ENCODE data around the gene HSD17B8.
"Not testable (repeated sequence)": the region's sequence is repeated elsewhere in the genome, so short reads cannot be mapped to it uniquely, and the experiment has no call there.

HSD17B8 gene

GRCh38 chr6:33207552-33208090, 3.2 kb downstream of the HSD17B8 start:
- no peak for DNase-seq

GRCh38 chr6:33208091-33208967, 3.9 kb downstream of the HSD17B8 start, which contains the start of gene RING1:
TSS of gene RING1 (plus strand) at chr6:33208500. CDS start at chr6:33208823, 323 bp downstream.
- no peak for DNase-seq

- no peak for DNase-seq
Measured at GRCh38 chr6:33209856-33210255, 5.4 kb downstream of the HSD17B8 start.

- no peak for DNase-seq
Measured at GRCh38 chr6:33211136-33211535, 6.7 kb downstream of the HSD17B8 start.

GRCh38 chr6:33211666-33212422, 7.4 kb downstream of the HSD17B8 start:
- DNase-seq = no peak

- DNase-seq = no peak
Measured at GRCh38 chr6:33212857-33213165, 8.4 kb downstream of the HSD17B8 start.

- no peak for DNase-seq
Measured at GRCh38 chr6:33213166-33213988, 8.9 kb downstream of the HSD17B8 start.

- no peak for DNase-seq
Measured at GRCh38 chr6:33213989-33214335, 9.5 kb downstream of the HSD17B8 start.

GRCh38 chr6:33215271-33216116, 11.0 kb downstream of the HSD17B8 start:
- no peak for DNase-seq

GRCh38 chr6:33216117-33216649, 11.7 kb downstream of the HSD17B8 start:
- DNase-seq = no peak

GRCh38 chr6:33217246-33217645, 12.8 kb downstream of the HSD17B8 start:
- no peak for DNase-seq

- DNase-seq = no peak
Measured at GRCh38 chr6:33217681-33218080, 13.2 kb downstream of the HSD17B8 start.

- not testable (repeated sequence) for DNase-seq
Measured at GRCh38 chr6:33226503-33227120, 22.2 kb downstream of the HSD17B8 start.

- DNase-seq = no peak
Measured at GRCh38 chr6:33235221-33235634, 30.8 kb downstream of the HSD17B8 start.

GRCh38 chr6:33236328-33236727, 31.9 kb downstream of the HSD17B8 start:
- DNase-seq = no peak

GRCh38 chr6:33236852-33237251, 32.4 kb downstream of the HSD17B8 start:
- no peak for DNase-seq

GRCh38 chr6:33237741-33238140, 33.3 kb downstream of the HSD17B8 start:
- DNase-seq = no peak

GRCh38 chr6:33241968-33242367, 37.5 kb downstream of the HSD17B8 start:
- no peak for DNase-seq

- no peak for DNase-seq
Measured at GRCh38 chr6:33243476-33243875, 39.0 kb downstream of the HSD17B8 start.

- peak; percentile 27 for DNase-seq
Measured at GRCh38 chr6:33247977-33248642, 43.7 kb downstream of the HSD17B8 start.

GRCh38 chr6:33248643-33248931, 44.1 kb downstream of the HSD17B8 start:
- DNase-seq = no peak
